SK-N-SH (cell line): Measurements from ENCODE around the gene AGMO.
"Not testable (repeated sequence)": the region's sequence is repeated elsewhere in the genome, so short reads cannot be mapped to it uniquely, and the experiment has no call there.

Experiments
- CTCF ChIP-seq: fragments of 200-600 bp; sonication (generic); IDR thresholded peaks from 2 replicates; pipeline ENCODE4 v1.6.1; 2017; ENCODE audit warnings: antibody characterized with exemption, mild to moderate bottlenecking, moderate library complexity
- EZH2phosphoT487 ChIP-seq: fragments of 200-600 bp; sonication (generic); IDR thresholded peaks from 2 replicates; pipeline ENCODE4 v1.6.1; 2017; ENCODE audit warnings: low read depth, mixed run types, mild to moderate bottlenecking, antibody characterized with exemption, moderate library complexity, borderline replicate concordance
- FOSL2 ChIP-seq: IDR thresholded peaks from 2 replicates; pipeline ENCODE4 v1.4.0; 2012; ENCODE audit warnings: low read depth, mild to moderate bottlenecking, moderate library complexity, borderline replicate concordance
- MAX ChIP-seq: IDR thresholded peaks from 2 replicates; pipeline ENCODE4 v1.4.0; 2012; ENCODE audit warnings: low read depth
- MXI1 ChIP-seq: IDR thresholded peaks from 2 replicates; pipeline ENCODE4 v1.6.1; 2012; ENCODE audit warnings: mild to moderate bottlenecking, low read depth, low read length, improper control_type of control experiment
- POLR2AphosphoS5 ChIP-seq: IDR thresholded peaks from 2 replicates; pipeline ENCODE4 v1.6.1; 2012; ENCODE audit warnings: low read depth, low read length
- TCF12 ChIP-seq: IDR thresholded peaks from 2 replicates; pipeline ENCODE4 v1.4.0; 2012
- ZBTB33 ChIP-seq: IDR thresholded peaks from 2 replicates; pipeline ENCODE4 v1.4.0; 2012; ENCODE audit warnings: low read depth, borderline replicate concordance

- TF ChIP-seq TCF12, MAX, CTCF, POLR2AphosphoS5, EZH2phosphoT487, FOSL2, MXI1, ZBTB33: not testable (repeated sequence)
Measured at GRCh38 chr7:15517865-15518264, 44.0 kb downstream of the AGMO start.
